Measurements from ENCODE around the gene GPD1L.
"Not testable (repeated sequence)": the region's sequence is repeated elsewhere in the genome, so short reads cannot be mapped to it uniquely, and the experiment has no call there.

GPD1L gene

DNA sequence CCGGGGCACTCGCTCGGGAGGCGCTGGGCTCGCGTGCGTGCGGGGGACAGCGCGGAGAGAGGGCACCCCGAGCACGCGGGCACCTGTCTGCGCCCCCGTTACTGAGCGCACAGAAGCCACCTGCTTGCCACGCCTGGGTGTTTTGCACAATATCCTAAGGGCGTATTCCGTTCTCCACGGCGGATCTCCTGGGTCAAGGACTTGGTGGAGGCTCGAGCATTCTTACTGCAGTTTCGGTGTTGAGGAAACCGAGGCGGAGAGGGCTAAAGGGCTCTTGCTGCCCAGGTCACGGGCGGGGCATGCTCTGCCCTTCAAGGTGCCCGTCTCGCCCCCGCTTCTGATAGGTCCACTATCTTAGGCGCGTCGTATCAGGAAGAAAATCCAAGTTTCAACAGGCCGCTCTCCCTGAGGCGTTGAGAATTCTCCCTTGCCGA, 526 bp downstream of the GPD1L start:
- DNase-seq: no peak

- not testable (repeated sequence) for DNase-seq
Measured at GRCh38 chr3:32108224-32108623, 1.8 kb downstream of the GPD1L start.

GRCh38 chr3:32109256-32109655, 2.8 kb downstream of the GPD1L start:
- no peak for DNase-seq

DNA sequence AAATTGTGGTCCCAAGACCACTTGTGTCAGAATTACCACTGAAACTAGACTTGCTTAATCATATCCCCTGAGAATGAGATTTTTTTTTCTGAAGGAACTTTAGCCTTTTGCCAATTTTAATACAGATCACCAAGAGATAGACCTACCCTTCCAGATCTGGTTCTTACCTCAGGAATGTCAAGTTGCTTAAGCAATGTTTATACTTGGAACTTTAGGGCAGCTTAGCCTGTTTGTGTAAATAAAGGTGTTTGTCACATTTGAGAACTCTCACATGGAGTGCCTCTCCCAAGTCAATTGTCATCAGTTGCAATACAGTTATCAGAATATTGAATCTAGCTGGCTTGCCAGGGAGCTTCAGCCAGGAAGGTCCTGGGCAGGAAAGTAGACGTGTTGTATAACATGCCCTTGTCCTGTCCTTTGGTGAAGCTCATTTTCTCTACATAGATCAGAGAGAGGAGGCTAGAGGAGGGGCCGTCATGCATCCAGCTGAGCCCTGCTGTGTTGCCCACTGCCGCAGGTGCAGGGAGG, 3.9 kb downstream of the GPD1L start:
- DNase-seq: no peak

DNA sequence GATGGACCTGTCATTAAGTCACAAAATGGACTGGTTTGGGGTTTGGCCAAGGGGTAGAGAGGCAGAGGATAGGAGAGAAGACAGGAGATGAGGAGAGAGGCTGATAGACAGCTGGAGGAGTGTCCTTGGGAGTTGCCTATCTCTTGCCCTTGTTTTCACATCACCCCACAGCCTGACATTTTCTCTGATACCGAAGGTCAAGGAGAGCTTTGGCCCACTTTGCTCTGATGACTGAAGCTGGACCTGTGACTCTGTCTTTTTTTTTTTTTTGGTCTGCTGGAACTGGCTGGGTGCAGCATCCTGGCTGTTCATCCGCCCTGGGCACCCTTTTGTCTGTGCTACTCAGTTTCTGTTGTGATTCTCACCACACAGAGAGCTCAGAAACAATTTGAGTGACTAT, 5.1 kb downstream of the GPD1L start:
- no peak for DNase-seq

DNA sequence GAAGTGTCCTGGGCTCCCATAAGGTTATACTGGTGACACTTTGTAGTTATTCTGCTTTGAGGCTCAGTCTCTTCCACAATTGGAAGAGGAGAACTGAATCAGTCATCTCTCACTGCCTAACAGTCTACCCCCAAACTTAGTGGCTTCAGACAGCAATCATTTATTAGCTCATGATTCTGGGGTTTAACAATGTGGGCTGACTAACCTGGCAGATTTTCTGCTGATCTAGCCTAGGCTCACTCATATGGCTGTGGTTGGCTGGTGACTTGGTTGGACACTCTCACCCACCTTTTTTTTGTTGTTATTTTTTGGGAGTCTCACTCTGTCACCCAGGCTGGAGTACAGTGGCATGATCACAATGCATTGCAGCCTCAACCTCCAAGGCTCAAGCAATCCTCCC, 7.1 kb downstream of the GPD1L start:
- DNase-seq: no peak

GRCh38 chr3:32113981-32114545, 7.6 kb downstream of the GPD1L start:
- no peak for DNase-seq

DNA sequence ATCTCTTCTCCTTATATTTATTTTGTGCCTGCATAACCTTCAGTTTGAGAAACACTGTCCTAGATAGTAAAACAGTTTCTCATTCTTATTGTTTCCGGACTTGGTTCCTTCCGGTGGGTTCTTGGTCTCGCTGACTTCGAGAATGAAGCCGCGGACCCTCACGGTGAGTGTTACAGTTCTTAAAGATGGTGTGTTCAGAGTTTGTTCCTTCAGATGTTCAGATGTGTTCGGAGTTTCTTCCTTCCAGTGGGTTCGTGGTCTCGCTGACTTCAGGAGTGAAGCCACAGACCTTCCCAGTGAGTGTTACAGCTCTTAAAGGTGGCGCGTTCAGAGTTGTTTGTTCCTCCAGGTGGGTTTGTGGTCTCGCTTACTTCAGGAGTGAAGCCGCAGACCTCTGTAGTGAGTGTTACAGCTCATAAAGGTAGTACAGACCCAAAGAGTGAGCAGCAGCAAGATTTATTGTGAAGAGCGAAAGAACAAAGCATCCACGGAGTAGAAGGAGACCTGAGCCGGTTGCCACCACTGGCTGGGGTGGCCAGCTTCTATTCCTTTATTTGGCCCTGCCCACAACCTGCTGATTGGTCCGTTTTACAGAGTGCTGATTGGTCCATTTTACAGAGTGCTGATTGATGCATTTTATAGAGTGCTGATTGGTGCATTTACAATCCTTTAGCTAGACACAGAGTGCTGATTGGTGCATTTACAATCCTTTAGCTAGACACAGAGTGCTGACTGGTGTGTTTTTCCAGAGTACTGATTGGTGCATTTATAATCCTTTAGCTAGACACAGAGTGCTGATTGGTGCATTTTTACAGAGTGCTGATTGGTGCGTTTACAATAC, 8.3 kb downstream of the GPD1L start:
- DNase-seq: peak; percentile 55

GRCh38 chr3:32117320-32117719, 10.9 kb downstream of the GPD1L start:
- DNase-seq: no peak

DNA sequence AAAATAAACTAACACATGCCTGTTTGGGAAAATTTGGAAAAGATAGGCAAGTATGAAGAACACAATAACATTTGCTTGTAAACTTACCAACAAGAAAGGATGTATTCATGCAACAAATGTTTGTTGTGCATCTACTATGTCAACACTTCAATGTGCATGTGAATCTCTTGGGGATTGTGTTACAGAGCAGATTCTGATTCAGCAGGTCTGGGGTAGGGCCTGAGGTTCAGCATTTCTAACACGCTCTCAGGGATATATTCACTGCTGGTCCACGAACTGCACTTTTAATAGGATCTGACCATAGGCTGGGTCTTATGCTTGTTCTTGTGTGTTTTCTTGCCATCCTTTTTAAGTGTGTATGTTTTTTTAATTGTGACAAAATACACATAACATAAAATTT, 11.8 kb downstream of the GPD1L start:
- DNase-seq: no peak

DNA sequence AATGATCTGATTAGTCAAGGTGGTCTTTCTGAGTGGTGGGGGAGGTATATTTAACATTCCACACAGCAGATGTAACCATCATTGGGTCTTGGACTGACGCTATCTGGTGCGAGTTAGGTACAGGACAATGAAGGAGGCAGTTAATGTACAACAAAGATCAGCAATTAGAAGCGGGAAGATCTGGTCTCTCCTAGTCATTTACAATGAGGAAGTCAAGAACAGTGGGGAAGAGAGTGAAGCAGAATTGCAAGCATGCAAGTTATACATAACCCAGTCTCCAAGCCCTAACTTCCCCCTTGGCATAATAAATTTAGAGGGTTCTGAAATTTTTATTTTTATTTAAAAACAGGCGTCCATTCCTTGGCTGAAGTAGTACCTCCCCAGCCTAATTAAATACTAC, 14.1 kb downstream of the GPD1L start:
- no peak for DNase-seq

- no peak for DNase-seq
Measured at GRCh38 chr3:32121137-32121536, 14.7 kb downstream of the GPD1L start.

GRCh38 chr3:32123620-32124019, 17.2 kb downstream of the GPD1L start:
- no peak for DNase-seq

DNA sequence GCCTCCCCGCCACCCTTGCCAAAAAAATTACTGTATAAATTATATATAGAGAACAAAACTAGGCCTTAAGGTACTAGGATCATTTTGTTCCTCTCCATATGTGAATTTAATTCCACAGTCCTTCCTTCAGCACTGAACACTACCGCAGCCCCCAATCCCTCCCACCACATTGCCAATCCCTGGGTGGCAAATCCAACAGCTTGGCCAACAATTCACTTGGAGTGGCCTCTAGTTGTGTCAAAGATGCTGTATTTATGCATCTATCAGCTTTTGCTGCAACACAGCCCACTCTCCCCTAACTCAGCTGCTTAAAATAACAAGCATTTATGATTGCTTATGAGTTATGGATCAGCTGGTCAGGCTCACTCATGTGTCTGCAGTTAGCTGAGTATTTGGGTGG, 18.6 kb downstream of the GPD1L start:
- DNase-seq: no peak

GRCh38 chr3:32126305-32127015, 20.0 kb downstream of the GPD1L start:
- no peak for DNase-seq

DNA sequence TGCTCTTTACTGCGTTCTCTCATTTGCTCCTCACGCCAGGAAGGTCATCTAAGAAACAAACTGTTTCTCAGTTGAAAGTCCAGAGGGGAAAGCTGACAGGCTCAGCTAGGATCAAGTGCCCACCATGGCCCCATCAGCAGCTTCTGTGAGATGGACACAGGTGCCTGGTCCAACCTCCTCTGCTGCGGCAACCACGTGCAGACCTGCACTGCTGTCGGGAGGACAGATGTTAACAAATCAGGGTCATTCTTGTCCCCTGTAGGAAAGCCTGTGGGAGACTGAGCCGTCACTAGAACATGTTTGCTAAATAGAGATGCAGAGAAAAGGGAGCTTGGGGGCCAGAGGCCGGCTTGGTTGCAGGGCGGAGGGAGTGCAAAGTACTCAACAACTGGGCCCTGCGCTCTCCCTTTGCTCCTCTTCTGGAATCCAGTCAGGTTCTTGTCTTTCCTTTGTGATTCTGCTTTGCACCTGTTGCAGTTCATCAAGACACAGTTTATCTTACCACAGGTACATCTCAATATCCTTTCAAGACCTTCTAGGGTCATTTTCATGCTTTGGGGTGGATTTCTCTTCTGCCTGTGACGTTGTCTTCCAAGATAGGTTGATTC, 20.9 kb downstream of the GPD1L start:
- no peak for DNase-seq

DNA sequence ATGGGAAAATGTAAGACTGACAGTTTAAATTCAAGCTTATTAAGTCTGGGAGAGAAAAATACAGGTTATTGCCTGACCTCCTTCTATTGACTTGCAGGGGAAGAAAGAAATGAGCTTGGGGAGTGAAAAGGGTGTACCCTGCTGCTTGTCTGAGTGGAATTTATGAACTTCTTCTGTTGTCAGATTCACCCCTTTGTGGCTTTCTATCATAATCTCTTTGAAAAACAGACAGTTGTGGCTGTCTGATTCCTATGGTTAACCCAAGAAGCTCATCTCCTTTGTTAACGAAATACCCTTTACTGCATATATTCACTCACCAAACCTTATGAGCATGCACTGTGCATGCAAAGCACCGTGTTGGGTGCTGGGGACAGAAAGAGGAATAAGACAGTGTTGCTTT, 22.5 kb downstream of the GPD1L start:
- no peak for DNase-seq

DNA sequence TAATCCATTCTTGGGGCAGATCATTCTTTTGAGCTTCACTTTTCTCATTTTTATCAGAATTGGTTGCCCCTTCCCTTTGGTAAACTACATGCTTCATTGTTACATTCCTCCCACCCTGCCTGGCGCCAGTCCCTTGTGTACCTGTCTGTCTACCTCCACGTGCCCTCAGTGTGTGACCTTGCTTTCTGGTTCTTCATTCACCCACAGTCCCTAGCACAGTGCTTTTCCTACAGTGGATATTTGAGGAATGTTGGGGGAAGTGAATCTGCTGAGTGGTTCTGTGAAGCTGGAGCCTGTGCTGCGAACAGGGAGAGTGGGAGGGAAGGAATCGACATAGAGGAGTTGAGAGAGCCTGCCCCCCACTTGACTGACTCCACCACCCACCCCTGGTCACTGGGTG, 23.4 kb downstream of the GPD1L start:
- DNase-seq: no peak

GRCh38 chr3:32132121-32132520, 25.7 kb downstream of the GPD1L start:
- no peak for DNase-seq

GRCh38 chr3:32132706-32133105, 26.3 kb downstream of the GPD1L start:
- no peak for DNase-seq

- DNase-seq: no peak
Measured at GRCh38 chr3:32136703-32137102, 30.3 kb downstream of the GPD1L start.

- no peak for DNase-seq
Measured at GRCh38 chr3:32137870-32138269, 31.4 kb downstream of the GPD1L start.

DNA sequence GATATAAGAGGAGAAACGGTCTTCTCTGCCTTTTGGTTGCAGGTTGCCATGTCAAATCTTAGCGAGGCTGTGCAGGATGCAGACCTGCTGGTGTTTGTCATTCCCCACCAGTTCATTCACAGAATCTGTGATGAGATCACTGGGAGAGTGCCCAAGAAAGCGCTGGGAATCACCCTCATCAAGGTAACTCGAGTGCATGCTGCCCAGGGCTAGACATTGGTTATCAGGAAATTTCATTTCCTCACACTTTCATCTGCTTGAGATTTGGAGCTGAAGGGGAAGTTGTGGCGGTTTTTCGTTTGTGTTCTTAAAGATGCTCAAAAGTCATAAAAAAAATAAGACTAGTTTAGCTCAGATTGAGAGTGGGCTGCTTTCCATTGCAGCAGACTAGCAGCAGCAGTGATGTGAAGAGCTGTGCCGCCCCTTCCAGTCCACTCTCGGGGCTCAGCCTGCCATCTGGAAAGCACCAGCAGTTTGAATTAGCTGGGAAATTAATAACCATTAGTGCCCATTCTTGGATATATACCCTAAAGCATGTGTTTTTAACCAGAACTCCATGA, 32.2 kb downstream of the GPD1L start:
- DNase-seq: no peak

Measured in effector CD4-positive, alpha-beta T cell (primary cell).